ENCODE data around the gene LY86.

The LY86 gene

DNA sequence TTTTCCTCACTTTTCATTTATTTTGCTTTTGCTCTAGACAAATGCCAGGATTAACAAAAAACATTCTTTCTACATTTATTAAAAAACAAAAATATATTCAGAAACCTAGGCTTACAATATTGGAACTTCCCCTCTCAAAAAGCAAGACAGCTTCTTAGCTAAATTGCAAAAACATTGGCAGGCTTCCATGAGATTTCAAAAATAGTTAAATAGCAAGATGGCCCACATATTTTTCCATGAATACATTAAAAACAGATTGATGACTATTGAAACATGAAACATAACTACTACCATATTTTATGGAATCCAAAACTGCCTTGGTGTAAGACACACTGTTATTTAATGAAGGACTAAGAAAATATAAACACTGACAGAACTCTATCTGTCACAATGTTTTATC is 92.0 kb downstream of the LY86 start:
- DNase-seq (ENCODE audit: low spot score): no peak
- FAIRE-seq: no peak

DNA sequence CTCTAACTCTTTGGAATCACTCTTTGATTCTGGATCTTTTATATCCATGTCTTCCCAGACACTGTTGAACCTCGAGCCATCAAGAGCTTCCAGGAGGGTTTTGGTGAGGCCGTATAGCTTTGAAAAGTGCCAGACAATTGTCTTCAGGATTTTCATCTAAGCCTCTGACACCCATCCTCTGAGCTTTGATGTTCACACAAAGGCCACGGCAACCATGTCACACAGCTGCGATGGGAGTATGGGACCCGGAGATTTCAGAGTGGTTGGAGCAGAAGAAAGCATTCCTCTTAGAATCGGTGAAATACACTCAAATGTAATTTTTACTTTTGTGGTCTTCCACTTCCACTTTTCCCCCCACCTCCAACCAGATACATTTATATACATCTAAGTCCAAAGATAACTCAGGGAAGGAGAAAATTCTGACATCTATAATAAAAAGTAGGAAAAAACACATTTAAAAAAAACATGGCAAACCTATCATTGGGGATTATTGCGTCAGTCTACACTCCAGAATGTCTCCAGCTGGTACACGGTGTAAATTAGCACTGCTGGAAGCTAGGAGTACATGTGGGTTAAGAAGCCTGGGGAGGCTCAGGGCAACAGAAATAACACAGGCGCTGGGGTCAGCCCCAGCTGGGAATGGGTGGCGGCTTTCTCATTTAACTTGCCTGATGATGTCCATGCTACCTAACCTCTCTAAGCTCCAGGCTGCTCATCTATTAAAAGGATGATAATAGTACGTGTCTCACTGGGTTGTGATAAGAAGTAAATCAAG is 92.7 kb downstream of the LY86 start:
- FAIRE-seq (no peak), DNase-seq (ENCODE audit: low spot score) (no peak)

DNA sequence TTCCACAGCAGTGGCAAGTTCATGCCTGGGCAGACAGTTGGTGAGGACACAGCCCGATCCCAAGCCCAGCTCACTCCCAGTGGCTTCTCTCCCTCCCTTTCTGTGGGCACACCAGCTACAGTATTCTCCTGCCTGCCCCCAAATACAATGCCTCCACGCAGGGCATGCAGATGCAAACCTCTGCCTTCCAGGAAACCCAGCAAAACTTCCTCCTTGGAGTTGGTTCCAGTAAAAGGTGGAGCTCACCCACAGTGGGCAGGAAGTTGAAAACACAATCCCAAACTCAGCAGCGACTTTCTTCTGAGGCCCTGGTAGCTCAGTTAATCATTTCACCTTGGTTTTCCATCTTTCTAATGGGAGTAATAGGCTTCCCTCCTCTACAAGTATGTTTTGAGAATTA is 93.7 kb downstream of the LY86 start:
- DNase-seq (ENCODE audit: low spot score) (no peak), FAIRE-seq (no peak)

DNA sequence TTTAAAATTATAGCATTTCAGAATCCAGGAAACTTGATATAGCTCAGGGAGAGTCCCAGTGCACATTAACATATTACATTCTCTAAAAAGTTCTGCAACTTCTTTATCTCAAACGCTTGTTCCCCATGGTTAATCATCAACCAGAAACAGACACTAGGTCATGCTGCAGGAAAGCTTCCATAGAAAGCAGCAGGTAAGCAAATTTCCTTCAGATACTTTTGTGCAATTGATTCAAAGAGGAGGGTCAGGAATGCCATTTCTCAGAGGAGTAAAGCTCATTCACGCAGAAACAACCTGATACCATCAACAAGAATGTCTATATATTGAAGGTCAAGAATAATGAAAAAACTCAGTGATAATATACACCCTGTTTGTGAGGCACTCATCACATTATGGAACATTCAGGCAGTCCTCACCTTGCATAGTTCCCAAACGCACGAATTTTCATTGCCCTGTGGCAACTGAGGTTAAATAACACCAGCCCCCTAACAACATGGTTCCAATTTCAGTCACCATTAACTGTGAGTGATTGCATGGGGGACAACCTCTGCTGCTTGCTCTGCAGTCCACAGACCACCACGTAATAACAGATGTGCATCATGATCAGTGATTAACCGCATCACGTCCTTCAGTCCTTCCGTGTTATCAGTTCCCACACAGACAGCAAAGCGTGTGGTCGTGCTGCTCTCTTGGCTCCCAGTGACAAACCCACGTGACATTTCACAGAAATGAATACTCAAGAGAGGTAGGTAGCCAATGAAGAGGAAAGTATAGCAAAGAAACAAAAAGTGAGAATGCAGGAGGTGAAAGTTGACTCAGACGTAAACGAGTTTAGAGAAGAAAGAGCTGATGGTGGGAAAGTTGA is 95.7 kb downstream of the LY86 start:
- DNase-seq (ENCODE audit: low spot score) (no peak), FAIRE-seq (no peak)

DNA sequence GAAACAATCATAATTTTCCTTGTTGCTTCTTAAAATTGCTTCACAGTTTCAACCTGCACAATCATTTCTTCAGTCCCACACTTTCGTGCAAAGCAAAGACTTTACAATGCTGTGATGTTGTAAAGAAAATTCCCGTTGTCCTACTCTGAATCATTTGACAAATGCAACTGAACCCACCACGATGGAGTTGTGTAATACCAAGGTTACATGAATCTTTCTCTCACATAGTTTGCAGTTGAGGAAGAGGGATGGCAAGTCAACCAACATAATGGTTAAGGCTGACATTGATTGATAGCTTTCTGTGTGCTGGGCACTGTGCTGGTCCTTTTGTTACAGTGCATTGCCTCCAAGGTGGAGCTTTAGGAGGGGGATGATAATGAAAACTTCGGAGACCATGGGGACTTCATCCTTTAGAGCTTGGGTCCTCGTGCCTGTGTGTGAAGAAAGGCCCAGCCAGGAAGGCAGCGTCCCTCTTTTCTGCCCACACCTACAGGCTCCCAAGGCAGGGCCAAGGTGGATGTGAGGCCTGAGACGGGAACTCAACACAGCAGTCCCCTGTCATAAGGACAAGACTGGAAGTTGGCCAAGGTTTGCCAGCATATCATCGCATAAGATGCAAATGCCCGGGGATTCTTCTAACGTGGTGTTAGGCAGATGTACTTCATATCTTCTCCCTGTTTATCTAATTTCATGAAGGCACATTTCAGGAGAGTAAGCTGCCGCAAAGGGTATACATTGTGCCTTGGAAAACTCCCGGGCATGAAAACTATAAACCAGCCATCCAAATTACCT is 96.9 kb downstream of the LY86 start:
- no peak for DNase-seq (ENCODE audit: low spot score)
- FAIRE-seq: no peak

DNA sequence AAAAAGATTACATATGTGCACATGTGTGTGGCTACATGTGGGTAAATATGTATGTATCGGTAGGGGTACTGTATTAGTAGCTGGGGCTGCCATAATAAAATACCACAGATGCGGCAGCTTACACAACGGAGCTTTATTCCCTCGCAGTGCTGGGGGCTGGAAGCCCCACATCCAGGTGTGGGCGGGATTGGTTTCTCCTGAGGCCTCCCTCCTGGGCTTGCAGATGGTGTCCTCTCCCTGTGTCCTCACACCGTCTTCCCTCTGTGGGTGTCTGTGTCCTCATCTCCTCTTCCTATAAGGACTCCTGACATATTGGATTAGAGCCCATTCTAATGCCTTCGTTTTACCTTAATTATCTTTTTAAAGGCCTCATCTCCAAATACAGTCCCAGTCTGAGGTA is 97.7 kb downstream of the LY86 start:
- FAIRE-seq: no peak
- DNase-seq (ENCODE audit: low spot score): no peak

DNA sequence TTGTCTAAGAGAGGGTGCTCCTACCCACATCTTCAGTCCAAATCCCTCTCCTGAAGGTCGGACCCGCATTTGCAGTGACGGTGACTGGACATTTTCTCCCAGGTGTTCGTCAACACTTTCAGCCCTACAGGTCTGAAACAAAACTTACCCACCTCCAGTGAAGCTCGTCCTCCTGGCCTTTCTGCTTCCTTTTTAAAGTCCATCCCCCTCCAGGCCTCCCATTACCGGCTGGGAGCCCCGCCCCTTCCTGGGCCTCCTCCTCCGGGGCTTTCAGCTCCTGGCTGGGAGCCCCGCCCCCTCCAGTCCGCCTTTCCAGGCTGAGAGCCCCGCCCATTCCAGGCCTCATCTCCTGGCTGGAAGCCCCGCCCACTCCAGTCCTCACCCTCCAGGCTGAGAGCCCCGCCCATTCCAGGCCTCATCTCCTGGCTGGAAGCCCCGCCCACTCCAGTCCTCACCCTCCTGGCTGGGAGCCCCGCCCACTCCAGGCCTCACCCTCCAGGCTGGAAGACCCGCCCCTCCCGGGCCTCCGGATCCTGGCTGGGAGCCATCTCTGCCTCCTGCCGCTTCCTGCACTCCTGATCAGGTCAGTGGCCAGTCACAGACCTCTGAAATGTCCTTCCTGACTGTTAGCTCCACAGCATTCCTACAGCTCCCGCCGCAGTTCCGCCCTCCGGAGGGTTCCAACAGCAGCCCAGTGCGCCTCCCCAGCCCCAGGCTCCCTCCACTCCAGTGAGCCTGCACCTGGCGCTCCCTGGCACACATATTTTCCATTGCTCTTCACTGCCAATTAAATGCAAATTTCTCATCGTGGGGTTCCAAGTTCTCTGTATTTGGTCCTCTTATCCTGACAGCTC is 98.5 kb downstream of the LY86 start:
- no peak for FAIRE-seq
- peak; percentile 96 for DNase-seq (ENCODE audit: low spot score)

DNA sequence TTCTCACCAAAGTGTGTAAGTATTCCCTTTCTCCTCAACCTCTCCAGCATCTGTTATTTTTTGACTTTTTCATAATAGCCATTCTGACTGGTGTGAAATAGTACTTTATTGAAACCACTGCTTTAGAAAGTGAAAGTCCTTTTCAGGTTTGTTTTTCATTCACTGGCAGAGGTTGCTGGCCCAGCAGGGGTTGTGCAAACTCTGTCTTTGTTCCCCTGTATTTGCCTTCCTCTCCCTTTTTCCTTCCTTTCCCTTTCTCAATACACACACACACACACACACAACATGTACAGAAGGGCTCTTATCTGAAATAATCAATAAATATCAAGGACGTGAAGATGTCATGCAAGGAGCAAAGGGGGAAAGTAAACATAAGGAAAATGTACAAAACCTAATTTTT is 99.8 kb downstream of the LY86 start:
- DNase-seq (ENCODE audit: low spot score): no peak

DNA sequence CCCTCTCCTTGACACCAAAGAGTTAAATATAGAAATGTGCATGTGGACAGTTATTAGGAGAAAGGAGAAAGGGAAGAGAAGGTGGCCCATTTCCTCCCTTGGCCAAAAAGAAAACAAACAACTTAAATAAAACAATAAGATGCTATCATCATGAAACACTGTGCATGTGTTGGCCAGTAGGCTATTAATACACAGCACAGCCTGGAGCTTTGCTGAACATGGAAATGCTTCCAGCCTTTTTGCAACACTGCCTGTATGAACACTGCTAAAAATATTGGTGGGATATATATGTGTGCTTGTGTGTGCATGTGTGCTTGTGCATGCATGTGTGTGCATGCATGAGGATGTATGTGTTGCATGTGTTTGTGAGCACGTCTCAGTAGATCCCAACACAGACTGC is 100.4 kb downstream of the LY86 start:
- no peak for FAIRE-seq
- DNase-seq (ENCODE audit: low spot score): no peak

More for the DNA sequence above, 99.8 kb downstream of the LY86 start:
- FAIRE-seq: no peak

DNA sequence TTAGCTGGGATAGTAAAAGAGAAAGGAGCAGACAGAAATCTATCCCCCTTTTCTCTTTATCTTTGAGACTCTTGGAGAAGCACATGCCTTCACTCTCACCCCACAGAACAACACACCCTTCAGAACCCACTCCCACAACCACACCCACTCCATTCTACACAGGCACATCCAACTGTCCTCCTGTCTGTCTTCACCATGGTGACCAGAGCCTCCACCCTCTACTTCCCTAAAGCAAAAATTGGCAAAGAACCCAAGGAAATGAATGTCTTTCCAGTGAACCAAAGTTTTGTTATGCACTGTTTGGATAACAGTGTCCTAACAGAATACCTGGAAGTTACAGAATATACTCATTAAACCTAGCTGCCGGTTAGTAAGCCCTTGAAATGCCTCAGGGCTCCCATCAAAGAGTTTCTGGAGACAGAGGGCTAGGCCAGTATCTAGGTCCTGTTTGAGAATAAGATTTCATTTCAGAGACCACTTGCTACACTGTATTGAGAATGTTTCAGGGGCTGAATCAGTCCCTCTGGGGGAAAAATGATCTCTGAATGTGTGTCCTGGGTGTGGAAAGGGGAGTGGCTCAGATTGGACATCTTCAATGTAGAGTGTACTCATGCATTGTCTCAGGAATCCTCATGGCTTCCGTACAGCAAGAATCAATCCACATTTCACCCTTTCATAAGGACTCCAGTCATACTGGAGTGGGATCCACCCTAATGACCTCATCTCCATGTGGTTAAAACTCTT is 101.1 kb downstream of the LY86 start:
- FAIRE-seq (no peak), DNase-seq (ENCODE audit: low spot score) (no peak)

DNA sequence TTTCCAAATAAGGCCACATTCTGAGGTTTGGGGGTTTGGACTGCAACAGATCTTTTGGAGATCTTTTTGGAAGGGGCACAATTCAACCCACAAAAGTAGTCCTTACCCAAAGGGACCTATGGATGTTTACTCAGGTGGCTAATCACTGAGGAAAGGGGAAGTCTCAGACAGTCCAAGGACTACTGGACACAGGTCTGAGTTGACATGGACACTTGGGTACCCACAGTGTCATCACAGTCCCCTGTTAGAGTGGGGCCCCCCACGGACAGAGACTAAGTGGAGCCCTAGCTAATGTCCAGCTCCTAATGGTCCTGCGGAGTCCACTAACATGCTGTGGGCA is 101.6 kb downstream of the LY86 start:
- DNase-seq (ENCODE audit: low spot score) (no peak), FAIRE-seq (no peak)

DNA sequence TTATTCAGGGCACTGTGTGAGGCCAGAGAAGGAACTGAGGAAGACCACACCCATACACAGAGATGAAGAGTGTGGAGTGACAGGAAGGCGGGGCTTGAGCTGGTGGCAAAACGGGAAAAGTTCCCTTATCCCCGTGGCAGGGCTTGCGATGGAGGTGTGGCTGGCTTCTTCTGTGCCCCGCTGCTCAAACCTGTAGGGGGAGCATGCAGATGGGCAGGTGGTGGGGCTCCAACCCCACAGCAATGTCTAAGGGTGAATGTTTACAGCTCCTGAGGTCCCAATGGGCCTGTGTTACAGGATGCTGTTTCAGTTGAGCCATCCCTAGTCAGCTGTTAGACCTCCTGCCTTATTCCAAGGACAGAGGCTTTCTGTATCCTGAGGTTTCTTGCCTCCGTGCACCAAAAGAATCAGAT is 105.9 kb downstream of the LY86 start:
- no peak for FAIRE-seq

DNA sequence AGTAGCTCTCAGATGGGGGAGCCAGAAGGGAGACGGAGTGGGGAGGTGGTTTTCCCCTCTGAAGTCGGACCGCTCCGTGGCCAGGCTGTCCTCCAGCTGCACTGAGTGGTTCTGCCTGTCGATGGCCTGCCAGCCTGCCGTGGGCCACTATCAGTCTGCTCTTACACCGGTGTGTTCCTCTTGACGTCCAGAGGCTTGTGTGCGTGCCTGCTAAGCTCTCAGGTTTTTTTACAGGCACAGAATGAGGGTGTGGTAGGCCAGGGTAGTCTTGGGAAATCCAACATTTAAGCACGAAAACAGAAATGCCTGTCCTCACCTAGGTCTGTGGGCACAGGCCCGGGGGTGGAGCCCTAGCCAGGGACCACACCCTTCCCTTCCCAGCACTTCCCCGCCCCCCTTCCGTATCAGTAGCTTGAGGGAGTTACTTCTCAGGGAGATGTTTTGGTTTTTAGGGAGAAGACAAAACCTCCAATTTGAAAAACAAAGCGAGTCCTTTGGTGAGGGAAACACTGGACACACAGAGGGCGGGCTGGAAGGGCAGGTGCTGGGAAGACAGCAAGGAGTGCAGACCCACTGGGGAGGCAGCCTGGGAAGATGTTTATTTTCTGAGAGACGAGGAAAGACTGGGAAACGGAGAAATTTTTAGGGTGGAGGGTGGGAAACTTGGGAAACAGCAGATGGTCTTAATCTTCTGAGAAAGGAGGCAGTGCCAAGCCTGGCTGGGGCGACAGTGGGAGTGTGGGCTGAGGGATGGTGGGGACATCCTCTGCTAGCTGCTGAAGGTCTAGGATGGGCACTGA is 106.5 kb downstream of the LY86 start:
- DNase-seq (ENCODE audit: low spot score): no peak
- FAIRE-seq: no peak

More for the DNA sequence above, 105.9 kb downstream of the LY86 start:
- no peak for DNase-seq (ENCODE audit: low spot score)

DNA sequence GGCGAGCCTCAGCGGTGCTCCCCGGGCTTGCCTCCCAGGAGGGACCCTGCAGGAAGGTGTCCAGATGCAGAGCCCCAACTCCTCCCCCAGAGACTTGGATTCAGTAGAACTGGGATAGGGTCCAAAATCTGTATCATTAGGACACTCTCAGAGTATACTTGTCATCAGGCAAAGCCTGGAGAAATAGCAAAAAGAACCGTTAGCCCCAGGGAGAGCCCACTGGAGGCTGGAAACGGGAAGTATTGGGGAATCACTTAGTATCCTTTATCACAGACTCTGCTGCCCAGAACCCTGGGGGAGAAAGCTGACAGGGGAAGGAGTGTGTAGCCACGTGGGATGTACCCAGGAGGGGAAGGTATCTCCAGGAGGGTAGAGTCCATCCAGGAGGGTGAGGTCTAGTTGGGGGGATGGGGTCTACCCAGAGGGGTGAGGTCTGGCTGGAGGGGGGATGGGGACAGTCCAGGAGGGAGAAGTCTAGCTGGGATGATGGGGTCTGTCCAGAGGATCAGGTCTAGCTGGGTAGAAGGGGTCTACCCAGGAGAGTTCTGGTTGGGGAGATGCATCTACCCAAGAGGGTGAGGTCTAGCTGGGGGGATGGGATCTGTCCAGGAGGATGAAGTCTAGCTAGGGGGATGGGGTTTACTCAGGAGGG is 107.2 kb downstream of the LY86 start:
- no peak for DNase-seq (ENCODE audit: low spot score)

DNA sequence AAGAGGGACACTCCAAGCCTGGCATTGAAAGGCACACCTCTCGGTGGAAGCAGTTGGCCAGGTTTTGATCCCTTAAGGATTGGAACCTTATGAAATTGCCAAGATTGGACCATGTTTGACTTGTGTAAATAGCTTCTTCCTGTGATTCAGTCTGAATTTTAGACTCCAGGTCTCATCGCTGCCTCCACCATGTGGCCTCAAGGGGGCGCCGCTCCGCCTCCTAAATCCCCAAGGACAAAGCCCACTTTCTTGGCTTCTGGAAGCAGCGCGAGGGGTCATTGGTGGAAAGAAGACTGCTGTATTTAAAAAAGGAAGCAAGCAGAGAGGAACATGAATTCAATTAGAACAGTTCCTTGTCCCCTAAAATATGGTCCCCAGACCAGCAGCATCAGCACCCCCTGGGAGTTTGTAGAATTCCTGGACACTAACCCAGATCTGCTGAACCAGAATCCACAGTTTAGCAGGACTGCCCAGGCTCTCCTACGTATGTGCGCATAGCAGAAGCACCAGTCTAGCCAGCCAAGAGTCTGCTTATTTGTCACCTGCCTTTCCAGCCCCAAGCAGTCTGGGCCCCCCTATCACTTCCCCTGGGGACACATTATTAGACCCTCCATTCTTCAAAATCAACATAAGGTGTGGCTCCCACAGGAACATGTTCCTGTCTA is 108.5 kb downstream of the LY86 start:
- peak; percentile 19 for DNase-seq (ENCODE audit: low spot score)
- FAIRE-seq: no peak

More for the DNA sequence above, 107.2 kb downstream of the LY86 start:
- no peak for FAIRE-seq

DNA sequence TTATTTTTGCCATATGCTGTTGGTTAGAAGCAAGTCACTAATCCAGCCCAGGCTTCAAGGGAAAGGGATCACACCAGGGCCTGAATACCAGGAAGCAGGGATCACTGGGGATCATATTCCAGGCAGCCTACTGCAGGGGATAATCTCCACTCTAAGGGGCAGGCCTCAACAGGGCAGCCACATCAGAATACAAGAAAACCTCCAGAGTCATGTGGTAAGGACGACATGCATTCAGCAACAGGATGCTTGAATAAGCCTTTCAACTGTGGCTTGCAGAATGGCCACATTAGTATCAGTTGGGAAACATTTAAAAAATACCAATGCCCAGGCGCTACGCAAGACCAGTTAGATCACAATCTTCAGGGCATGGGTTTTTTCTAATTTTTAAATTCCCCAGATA is 109.1 kb downstream of the LY86 start:
- FAIRE-seq (no peak), DNase-seq (ENCODE audit: low spot score) (no peak)

DNA sequence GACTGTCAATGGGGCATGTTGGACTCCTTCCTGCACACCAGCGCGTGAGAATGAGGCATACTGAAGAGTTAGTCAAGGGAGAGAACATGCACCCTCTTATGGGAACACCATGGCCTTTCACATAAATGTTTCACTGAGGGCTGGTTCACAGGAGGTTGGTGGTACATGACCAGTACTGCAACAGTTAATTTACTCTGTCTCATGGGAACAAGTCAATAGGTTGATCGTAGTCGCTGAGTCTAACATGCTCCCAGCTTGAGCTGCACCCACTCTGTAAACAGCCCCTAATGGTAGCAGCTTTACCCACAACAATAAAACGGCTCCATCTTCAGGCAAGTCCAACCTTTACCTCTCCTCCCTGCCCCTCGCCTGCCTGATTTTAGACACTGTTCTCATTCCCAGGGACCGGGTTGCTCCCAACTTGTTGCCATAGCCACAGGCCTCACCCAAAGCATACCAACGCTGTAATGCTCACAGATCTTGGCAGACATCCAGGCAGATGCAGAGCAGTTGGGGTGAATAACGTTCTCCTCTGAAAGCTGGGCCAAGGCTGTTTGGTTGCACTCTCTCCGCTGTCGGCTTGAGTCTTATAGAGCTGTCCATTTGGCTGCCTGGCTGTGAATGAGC is 111.3 kb downstream of the LY86 start:
- FAIRE-seq: no peak
- peak; percentile 82 for DNase-seq (ENCODE audit: low spot score)

Measured in urothelium cell line (cell line).